GM23338 (cell line): ENCODE measurements around the gene ZNF184.

ENCODE experiments used
- CTCF ChIP-seq, 2 experiments: fragments of 200-600 bp in 1 of 2; sonication (generic) in 1 of 2; conservative IDR thresholded peaks; 2 replicates each; pipeline versions ENCODE4 v1.5.1 to v1.6.1; 2016 to 2017; ENCODE audit warnings: antibody characterized with exemption in 2 of 2, low read depth in 2 of 2, mild to moderate bottlenecking in 2 of 2, moderate library complexity in 1 of 2
- EZH2 ChIP-seq: fragments of 200-600 bp; sonication (generic); IDR thresholded peaks from one replicate; pipeline ENCODE4 v1.8.0; 2017; ENCODE audit warnings: antibody characterized with exemption, mild to moderate bottlenecking, low read depth; ENCODE audit not compliant: unreplicated experiment
- POLR2AphosphoS5 ChIP-seq: IDR thresholded peaks from 2 replicates; pipeline ENCODE4 v1.6.1; 2016; ENCODE audit warnings: antibody characterized with exemption, low read depth
- TF ChIP-seq, protein P1 (sequence below): IDR thresholded peaks from one replicate; pipeline ENCODE4 v1.6.1; 2018; ENCODE audit warnings: antibody characterized with exemption; ENCODE audit not compliant: unreplicated experiment

GRCh38 chr6:27448456-27448855 lies 24.4 kb downstream of the ZNF184 start:
- TF ChIP-seq POLR2AphosphoS5 = no peak
- no peak for TF ChIP-seq CTCF (conservative IDR thresholded peaks at IDR 0.05; ENCODE audit: low read depth in 2 of 2)
- TF ChIP-seq, protein P1, sequence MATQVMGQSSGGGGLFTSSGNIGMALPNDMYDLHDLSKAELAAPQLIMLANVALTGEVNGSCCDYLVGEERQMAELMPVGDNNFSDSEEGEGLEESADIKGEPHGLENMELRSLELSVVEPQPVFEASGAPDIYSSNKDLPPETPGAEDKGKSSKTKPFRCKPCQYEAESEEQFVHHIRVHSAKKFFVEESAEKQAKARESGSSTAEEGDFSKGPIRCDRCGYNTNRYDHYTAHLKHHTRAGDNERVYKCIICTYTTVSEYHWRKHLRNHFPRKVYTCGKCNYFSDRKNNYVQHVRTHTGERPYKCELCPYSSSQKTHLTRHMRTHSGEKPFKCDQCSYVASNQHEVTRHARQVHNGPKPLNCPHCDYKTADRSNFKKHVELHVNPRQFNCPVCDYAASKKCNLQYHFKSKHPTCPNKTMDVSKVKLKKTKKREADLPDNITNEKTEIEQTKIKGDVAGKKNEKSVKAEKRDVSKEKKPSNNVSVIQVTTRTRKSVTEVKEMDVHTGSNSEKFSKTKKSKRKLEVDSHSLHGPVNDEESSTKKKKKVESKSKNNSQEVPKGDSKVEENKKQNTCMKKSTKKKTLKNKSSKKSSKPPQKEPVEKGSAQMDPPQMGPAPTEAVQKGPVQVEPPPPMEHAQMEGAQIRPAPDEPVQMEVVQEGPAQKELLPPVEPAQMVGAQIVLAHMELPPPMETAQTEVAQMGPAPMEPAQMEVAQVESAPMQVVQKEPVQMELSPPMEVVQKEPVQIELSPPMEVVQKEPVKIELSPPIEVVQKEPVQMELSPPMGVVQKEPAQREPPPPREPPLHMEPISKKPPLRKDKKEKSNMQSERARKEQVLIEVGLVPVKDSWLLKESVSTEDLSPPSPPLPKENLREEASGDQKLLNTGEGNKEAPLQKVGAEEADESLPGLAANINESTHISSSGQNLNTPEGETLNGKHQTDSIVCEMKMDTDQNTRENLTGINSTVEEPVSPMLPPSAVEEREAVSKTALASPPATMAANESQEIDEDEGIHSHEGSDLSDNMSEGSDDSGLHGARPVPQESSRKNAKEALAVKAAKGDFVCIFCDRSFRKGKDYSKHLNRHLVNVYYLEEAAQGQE = no peak
- TF ChIP-seq EZH2 = no peak
